Measurements from ENCODE around the gene ASIC5. TPM values are rescaled to one million over a fixed set of nuclear protein-coding genes. Genes with fewer than 3 reads are reported as not detected.

ASIC5 gene
- total RNA-seq, 1 donor from 2014 or later = not detected

Other genes with a start within 250 kb of the ASIC5 start
- 109 TPM for gene GUCY1A1, start 199.4 kb downstream of the ASIC5 start, total RNA-seq
- 52.4 TPM for gene GUCY1B1, start 107.3 kb downstream of the ASIC5 start, total RNA-seq
- not detected for gene TDO2, start 37.4 kb upstream of the ASIC5 start, total RNA-seq
- 5.7 TPM for gene CTSO, start 87.6 kb upstream of the ASIC5 start, total RNA-seq